GM12891 (cell line): ENCODE results near the gene SLC45A2.
"Not testable (repeated sequence)": the region's sequence is repeated elsewhere in the genome, so short reads cannot be mapped to it uniquely, and the experiment has no call there.

Experiments used
- DNase-seq: peaks from one replicate; pipeline ENCODE4 v3.0.0; 2011; ENCODE audit warnings: low spot score; ENCODE audit not compliant: insufficient read length
- FAIRE-seq: peaks from 2 replicates; lab custom pipeline; 2011; peaks lifted over from hg19 to GRCh38; lab: Jason Lieb, UNC
- PAX5 ChIP-seq: IDR thresholded peaks from 2 replicates; pipeline ENCODE4 v1.6.1; 2011; ENCODE audit warnings: low read length, moderate library complexity, mild to moderate bottlenecking; ENCODE audit not compliant: insufficient read depth, severe bottlenecking
- POLR2A ChIP-seq: IDR thresholded peaks from 2 replicates; pipeline ENCODE4 v1.6.1; 2011; ENCODE audit warnings: low read depth, low read length, control low read depth
- POLR2AphosphoS5 ChIP-seq: IDR thresholded peaks from 2 replicates; pipeline ENCODE4 v1.6.1; 2011; ENCODE audit warnings: low read depth, low read length, control low read depth
- POU2F2 ChIP-seq: IDR thresholded peaks from 2 replicates; pipeline ENCODE4 v1.6.1; 2011; ENCODE audit warnings: low read depth, mild to moderate bottlenecking, control low read depth, low read length, moderate library complexity
- SPI1 ChIP-seq: IDR thresholded peaks from 2 replicates; pipeline ENCODE4 v1.6.1; 2011; ENCODE audit warnings: low read depth, low read length, control low read depth
- TAF1 ChIP-seq: IDR thresholded peaks from 2 replicates; pipeline ENCODE4 v1.6.1; 2011; ENCODE audit warnings: low read depth, low read length, control low read depth

Gene SLC45A2

DNA sequence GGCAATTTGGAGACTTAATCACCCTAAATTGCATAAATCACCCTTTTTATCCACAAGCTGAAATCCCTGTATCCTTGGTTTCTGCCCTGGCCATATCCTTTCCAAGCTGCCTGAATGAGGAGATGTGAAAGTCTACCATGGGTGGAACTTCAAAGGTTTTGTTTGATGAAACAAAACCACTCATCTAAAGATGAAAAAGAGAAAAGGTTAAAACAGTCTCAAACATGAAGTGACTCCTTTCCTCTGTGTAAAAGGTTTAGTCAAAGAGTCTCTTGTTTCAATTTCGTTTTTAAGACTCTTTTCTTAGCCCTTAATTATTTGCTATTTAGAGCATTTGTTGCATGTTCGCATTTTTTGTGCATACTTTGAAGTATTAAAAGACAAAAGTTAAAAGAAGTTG lies 11.2 kb downstream of the SLC45A2 start:
- no peak for TF ChIP-seq TAF1
- no peak for TF ChIP-seq POU2F2
- no peak for TF ChIP-seq POLR2AphosphoS5
- TF ChIP-seq POLR2A, result no peak
- TF ChIP-seq PAX5, result no peak
- no peak for TF ChIP-seq SPI1
- FAIRE-seq (peak; percentile 52), DNase-seq (no peak)

DNA sequence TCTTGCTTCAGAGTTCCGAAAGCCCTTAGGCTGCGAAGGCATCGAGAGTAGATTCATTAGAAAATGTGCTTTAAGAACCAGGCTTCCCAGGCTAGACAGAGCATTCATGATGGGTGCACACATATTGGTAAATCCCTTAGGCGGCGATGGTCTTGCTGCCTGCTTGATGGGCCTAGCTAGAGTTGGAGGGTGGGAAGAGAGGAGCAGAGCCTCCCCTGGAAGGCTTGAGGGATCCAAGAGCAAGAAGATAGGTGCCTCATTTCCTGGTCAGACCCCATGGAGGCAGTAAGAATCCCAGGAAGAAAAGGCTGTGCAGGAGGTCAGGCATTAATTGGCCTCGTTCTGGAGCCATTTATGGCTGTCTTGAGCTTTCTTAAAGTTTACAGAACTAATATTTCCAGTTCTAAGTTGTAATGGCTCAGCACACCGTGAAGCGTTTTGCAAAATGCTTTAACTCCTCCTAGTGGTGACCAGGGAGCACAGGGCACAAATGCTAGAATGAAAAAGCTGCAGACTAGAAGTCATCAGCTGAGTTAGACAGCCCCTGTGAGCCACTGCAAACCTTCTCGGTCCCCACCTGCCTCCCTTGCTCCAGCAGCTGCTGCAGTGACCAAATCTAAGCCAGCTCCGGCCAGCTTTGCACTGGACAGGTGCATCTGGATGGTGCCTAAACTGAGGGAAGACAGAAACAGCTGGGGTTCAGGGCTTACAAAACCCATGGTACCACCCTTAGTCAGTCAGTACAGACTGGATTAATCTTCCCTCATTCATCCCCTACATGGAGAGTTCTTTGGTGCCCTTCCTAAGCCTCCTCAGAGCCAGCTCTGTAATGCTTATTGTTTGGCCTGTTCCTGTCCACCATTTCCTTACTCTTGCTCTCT lies 14.7 kb downstream of the SLC45A2 start:
- TF ChIP-seq PAX5, result no peak
- TF ChIP-seq POLR2AphosphoS5, result no peak
- TF ChIP-seq POU2F2, result no peak
- TF ChIP-seq TAF1, result no peak
- TF ChIP-seq POLR2A, result no peak
- no peak for TF ChIP-seq SPI1
- DNase-seq (peak; percentile 44), FAIRE-seq (peak; percentile 92)

DNA sequence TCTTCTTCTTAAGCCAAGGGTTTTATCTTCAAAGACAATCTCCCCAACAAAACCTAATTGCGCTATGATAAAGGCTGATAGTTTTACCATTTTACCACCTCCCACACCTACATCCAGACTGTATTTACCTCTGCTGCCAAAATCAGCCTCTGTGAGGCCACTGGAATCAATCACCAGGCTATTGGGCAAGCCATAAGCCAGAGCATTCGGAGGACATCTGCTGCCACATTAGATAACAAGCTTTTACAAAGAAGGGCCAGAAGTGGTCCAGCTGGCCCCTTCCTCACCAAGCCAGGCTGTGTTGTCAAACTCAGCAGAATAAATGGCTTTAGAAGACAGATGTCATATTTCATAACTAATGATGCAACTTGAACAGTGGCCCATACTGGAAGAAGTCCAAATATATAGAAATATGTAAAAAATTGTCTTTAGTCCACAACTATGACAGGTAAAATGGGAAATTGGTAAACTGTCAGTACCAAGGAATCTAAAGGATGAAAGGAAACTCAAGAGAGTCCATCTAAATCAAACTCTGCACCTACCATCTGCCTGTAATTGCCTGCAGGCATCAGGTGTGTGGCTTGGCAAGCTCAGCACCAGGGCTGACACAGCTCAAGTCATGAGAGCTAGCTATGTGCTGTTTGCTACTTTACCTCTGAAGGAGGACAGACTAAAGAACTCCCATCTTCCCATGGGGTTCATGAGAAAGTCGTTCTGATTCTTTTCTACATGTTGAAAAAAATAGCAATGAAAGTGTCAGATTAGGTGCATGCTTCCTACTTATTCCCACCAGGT lies 16.1 kb downstream of the SLC45A2 start:
- DNase-seq, result no peak
- no peak for FAIRE-seq
- no peak for TF ChIP-seq POLR2A
- TF ChIP-seq POLR2AphosphoS5, result no peak
- no peak for TF ChIP-seq SPI1
- no peak for TF ChIP-seq PAX5
- no peak for TF ChIP-seq POU2F2
- TF ChIP-seq TAF1, result no peak

DNA sequence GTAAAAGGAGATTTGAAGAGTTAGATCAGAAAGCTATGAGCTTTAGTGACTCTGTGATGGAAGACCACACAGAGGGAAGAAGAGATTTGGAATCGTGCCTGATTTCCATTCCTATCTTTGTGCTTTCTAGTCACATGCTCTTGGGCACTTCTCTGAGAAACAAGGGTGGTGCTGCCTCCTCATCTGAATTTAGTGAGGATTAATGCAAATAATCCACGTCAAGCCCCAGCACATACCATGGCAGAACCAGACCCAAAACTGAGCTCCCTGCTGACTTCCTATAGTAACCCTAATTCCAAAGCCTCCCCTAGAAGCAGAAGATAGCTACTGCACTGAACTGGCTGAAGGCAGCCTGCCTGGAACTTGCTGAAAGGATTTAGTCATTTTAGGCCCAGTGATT lies 17.7 kb downstream of the SLC45A2 start:
- DNase-seq, result no peak
- no peak for FAIRE-seq
- TF ChIP-seq POLR2AphosphoS5 (no peak), PAX5 (no peak), POU2F2 (no peak)

DNA sequence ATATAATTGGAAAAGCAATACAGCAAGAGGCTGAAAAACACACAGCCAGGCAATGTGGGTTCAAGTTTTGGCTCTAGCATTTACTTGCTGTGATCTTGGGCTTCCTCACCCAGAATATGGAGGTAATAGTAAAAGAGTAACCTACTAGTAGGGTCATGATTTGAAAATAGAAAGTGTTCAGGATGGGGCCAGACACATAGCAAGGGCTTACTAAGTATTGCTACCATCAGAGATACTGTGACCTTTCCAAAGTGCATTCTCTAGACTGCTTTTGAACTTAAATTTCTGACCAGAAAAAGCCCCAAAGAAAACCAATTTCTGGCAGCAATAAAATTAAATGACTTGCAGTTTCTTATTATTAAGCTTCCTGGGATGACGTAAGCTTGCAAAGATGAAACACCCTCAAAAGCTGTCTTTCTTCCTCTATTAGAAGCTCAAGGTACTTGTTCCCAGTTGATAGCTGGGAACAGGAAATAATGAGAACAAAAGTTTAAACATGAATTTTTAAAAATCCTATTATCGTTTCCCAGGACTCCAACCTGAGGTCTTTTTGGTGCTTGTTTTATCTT lies 20.3 kb downstream of the SLC45A2 start:
- TF ChIP-seq POLR2AphosphoS5, result no peak
- TF ChIP-seq POLR2A, result no peak
- TF ChIP-seq TAF1, result no peak
- TF ChIP-seq SPI1, result no peak
- FAIRE-seq (no peak), DNase-seq (no peak)

DNA sequence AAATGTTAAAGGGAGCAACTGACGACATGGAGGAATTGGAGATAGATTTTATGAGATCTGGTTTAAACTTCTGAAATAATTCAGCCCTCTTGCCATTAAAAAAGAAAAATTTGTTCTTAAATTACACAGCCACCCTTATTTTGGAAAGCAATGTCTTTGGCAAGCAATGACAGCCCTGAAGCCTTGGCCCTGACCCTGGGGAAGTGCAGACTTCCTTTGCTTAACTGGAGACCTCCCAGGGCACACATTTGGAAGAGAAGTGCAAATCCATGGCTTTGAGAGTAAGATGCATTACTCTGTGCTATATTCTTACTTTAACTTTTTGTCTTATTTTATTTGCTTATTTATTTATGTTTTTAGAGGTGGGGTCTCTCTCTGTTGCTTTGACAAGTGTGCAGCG lies 26.3 kb downstream of the SLC45A2 start:
- FAIRE-seq, result no peak
- TF ChIP-seq POLR2A (no peak), POLR2AphosphoS5 (no peak), PAX5 (no peak), POU2F2 (no peak), SPI1 (no peak), TAF1 (no peak)
- no peak for DNase-seq

DNA sequence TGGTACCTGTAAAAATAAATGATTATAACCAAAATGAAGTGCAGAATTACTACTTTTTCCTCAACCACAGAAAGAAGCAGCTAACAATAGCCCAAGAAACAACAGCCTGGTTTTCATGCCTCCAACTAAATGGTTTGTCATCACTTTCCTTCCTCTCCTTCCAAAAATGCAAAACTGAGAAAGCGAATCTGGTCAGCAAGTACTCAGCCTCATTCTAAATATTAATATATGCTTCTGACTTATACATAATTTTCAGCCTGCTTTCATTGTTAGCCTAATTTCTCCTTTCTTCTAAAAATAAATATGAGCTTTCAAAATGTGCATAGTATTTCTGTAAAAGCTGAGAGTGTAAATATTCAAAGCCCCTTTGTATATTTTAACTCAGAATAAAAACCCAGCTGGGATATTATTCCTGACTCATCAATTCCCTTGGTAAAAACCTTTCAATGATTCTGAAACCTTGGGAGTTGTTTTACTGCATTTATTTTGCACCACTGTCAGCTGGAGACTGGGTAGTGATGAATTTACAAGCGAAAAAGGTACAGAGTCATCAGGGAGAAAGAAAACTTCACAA lies 26.8 kb downstream of the SLC45A2 start:
- FAIRE-seq (no peak), DNase-seq (no peak)
- TF ChIP-seq POLR2A, result no peak
- no peak for TF ChIP-seq TAF1
- no peak for TF ChIP-seq PAX5
- no peak for TF ChIP-seq POU2F2
- TF ChIP-seq POLR2AphosphoS5, result no peak

DNA sequence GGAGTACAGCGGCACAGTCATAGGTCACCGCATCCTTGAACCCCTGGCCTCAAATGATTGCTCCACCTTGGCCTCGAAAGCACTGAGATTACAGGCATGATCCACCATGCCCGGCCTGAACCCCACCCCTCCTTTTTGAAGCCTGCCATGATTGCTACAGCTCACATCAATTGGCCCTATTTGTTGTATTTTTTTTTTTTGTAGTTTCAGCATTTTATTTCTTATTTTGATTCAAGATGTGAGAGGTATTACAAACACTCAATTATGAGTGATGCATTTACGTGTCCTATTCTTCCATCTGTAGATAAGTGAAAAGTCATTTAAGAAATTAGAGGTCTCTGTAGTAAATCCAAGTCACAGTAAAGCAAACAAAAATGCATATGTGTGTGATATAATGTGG lies 32.3 kb downstream of the SLC45A2 start:
- FAIRE-seq, DNase-seq: not testable (repeated sequence)

DNA sequence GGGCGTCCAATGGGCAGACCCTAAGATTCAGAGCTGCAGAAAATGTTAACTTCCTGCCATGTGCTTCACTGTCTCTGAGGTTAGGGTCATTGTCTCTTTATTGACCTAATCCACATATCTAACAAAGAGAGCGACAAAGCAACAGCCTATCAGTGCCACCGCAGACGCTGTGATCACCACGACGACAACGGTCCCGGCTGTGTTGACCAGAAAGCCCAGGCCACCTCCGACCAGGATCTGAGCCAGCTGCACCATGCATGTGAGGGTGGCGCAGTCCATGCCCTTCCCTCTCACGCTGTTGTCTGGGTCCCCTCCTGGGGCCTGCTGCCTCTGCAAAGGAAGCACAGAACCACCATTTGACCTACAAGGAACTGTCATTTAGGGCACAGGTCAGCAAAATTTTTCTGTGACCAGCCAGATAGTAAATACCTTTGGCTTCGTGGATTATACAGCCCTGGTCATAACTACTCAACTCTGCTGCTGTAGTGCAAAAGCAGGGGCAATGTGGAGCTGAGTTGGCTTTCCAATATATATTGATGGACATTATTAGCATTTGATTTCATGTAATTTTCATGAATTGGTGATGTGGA lies 39.9 kb downstream of the SLC45A2 start:
- FAIRE-seq (no peak), DNase-seq (no peak)
- TF ChIP-seq TAF1 (no peak), POLR2A (no peak), PAX5 (no peak), SPI1 (no peak), POU2F2 (no peak), POLR2AphosphoS5 (no peak)
